Upper lobe of left lung (tissue), 4 donors: Measurements from ENCODE around the gene NKIRAS2.

Source experiments
- CTCF ChIP-seq, 6 experiments: fragments of 450-650 bp in 4 of 6; fragments of 200-600 bp in 2 of 6; sonication (generic) in 2 of 6; IDR thresholded peaks; one replicate each; pipeline ENCODE4 v1.5.1; 2016 to 2019; ENCODE audit warnings: antibody characterized with exemption in 6 of 6
- EP300 ChIP-seq, 4 donors: sonication (generic); formaldehyde crosslinking; IDR thresholded peaks; one replicate each; pipeline ENCODE4 v1.5.1; 2017; ENCODE audit warnings: antibody characterized with exemption in 4 of 4, control low read depth in 2 of 4
- POLR2A ChIP-seq, 4 donors: fragments of 450-650 bp; IDR thresholded peaks; one replicate each; pipeline ENCODE4 v1.5.1; 2016 to 2017; ENCODE audit warnings: antibody characterized with exemption in 4 of 4, mild to moderate bottlenecking in 2 of 4
- POLR2AphosphoS5 ChIP-seq, 2 donors: sonication (generic); formaldehyde crosslinking; IDR thresholded peaks; one replicate each; pipeline ENCODE4 v1.5.1; 2017; ENCODE audit warnings: antibody characterized with exemption in 2 of 2

DNA sequence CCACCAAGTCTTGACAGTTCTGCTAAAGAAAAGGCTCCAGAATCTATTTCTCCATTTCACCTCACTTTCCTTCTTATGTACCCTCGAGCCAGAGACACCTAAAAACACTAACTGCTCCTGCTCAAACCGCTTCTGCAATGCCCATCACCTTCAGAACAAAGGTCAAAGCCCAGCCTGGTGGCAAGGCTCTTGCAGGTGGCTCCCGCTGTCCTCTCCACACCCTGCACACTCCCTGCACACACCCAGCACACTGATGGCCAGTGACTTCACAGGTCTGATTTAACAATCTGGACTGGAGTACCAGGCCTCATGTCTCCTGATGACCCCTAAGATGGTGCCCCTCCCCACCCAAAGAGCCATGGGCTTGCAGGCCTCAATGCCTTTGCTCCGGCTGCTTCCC, 40.3 kb downstream of the NKIRAS2 start:
- TF ChIP-seq CTCF (IDR thresholded peaks at IDR 0.05) = no peak
- TF ChIP-seq POLR2AphosphoS5 (IDR thresholded peaks at IDR 0.05) = no peak
- no peak for TF ChIP-seq POLR2A (IDR thresholded peaks at IDR 0.05)
- no peak for TF ChIP-seq EP300 (IDR thresholded peaks at IDR 0.05)
